K562 (cell line): ENCODE data around the gene PCF11. TPM values are rescaled to one million over a fixed set of nuclear protein-coding genes. Genes with fewer than 3 reads are reported as not detected.
A peak's percentile ranks its signal among the peaks of the same experiment; 100 is the strongest.

Source experiments
- JUNB ChIP-seq: fragments of 450-650 bp; formaldehyde crosslinking; conservative IDR thresholded peaks from 2 replicates; pipeline ENCODE4 v1.4.0; 2020; ENCODE audit warnings: mild to moderate bottlenecking
- KDM5B ChIP-seq: fragments of 200-600 bp; sonication (generic); IDR thresholded peaks from 2 replicates; pipeline ENCODE4 v1.6.1; 2012; ENCODE audit warnings: low read depth, mild to moderate bottlenecking, moderate library complexity, low read length, control low read depth, inconsistent platforms; ENCODE audit not compliant: insufficient replicate concordance
- MYBL2 ChIP-seq, 2 experiments: fragments of 450-650 bp in 1 of 2; sonication (generic) in 1 of 2; formaldehyde crosslinking in 1 of 2; IDR thresholded peaks; 2 replicates each; pipeline versions ENCODE4 v1.6.1 to v1.8.1; 2017 to 2022; ENCODE audit warnings: borderline replicate concordance in 1 of 2, inconsistent platforms in 1 of 2, low read depth in 1 of 2, mild to moderate bottlenecking in 1 of 2, missing genetic modification reagents in 1 of 2, moderate library complexity in 1 of 2
- OTX1 ChIP-seq: fragments of 450-650 bp; formaldehyde crosslinking; IDR thresholded peaks from 2 replicates; pipeline ENCODE4 v1.4.0; 2022; ENCODE audit warnings: mild to moderate bottlenecking
- SIN3B ChIP-seq: fragments of 450-650 bp; IDR thresholded peaks from 2 replicates; pipeline ENCODE4 v1.6.1; 2017; ENCODE audit warnings: low read depth, mild to moderate bottlenecking, moderate library complexity
- SNIP1 ChIP-seq: fragments of 450-650 bp; IDR thresholded peaks from 2 replicates; pipeline ENCODE4 v1.7.1; 2017; ENCODE audit warnings: low read depth, mild to moderate bottlenecking
- ZNF707 ChIP-seq: fragments of 250-450 bp; sonication (Bioruptor Pico); conservative IDR thresholded peaks from 2 replicates; pipeline ENCODE4 v1.8.0; 2022; ENCODE audit warnings: inconsistent platforms, mild to moderate bottlenecking, moderate library complexity
- ZNF766 ChIP-seq: fragments of 200-800 bp; sonication (Bioruptor generic); conservative IDR thresholded peaks from 2 replicates; pipeline ENCODE4 v1.6.1; 2016; ENCODE audit warnings: missing genetic modification characterization, missing compliant biosample characterization
- polyA plus RNA-seq, 8 experiments: library from polyadenylated mRNA; depleted of rRNA in 4 of 8; stranded (reverse) in 5 of 8; unstranded in 3 of 8; fragments of >200 nt; fragmentation: Nextera tagmentation in 2 of 8; fragmentation: Illumina TruSeq in 1 of 8; extraction: Ambion mirVana in 2 of 8; extraction: Trizol in 1 of 8; gene quantifications; 2 replicates each; pipeline versions ENCODE4 v1.2.1 to v1.2.3, GENCODE V29; 2011 to 2014; ENCODE audit warnings: inconsistent platforms in 1 of 8, missing spikeins in 1 of 8
- total RNA-seq, 7 experiments: library from RNA; depleted of rRNA in 6 of 7; stranded (reverse); fragments of >200 nt in 6 of 7; fragmentation: Illumina TruSeq in 2 of 7; extraction: Trizol in 2 of 7; gene quantifications; 2 replicates each; pipeline versions ENCODE4 v1.2.1 to v1.2.3, GENCODE V29; 2011 to 2021; ENCODE audit warnings: low replicate concordance in 1 of 7
- TF ChIP-seq, protein P1 (sequence below): IDR thresholded peaks from 3 replicates; pipeline ENCODE4 v1.6.1; 2011; ENCODE audit warnings: borderline replicate concordance, mild to moderate bottlenecking, moderate library complexity; ENCODE audit not compliant: insufficient read length; ENCODE audit errors: extremely low read depth
- TF ChIP-seq, protein P2 (sequence below), 2 experiments: fragments of 450-650 bp; IDR thresholded peaks; 2 replicates each; pipeline ENCODE4 v1.6.1; 2016; ENCODE audit warnings: mild to moderate bottlenecking in 2 of 2, borderline replicate concordance in 1 of 2, low read depth in 1 of 2, moderate library complexity in 1 of 2
- TF ChIP-seq, protein P3 (sequence below): fragments of 250-450 bp; sonication (Bioruptor Pico); IDR thresholded peaks from 2 replicates; pipeline ENCODE4 v1.8.0; 2022; ENCODE audit warnings: moderate library complexity, mild to moderate bottlenecking, inconsistent platforms

The PCF11 gene
- total and polyA plus RNA-seq, 9 of the 15 experiments (the other 6 are each of a cell fraction or from before 2014, with no cell fraction given), result 9.3 to 91.6 (median 54.4) TPM

DNA sequence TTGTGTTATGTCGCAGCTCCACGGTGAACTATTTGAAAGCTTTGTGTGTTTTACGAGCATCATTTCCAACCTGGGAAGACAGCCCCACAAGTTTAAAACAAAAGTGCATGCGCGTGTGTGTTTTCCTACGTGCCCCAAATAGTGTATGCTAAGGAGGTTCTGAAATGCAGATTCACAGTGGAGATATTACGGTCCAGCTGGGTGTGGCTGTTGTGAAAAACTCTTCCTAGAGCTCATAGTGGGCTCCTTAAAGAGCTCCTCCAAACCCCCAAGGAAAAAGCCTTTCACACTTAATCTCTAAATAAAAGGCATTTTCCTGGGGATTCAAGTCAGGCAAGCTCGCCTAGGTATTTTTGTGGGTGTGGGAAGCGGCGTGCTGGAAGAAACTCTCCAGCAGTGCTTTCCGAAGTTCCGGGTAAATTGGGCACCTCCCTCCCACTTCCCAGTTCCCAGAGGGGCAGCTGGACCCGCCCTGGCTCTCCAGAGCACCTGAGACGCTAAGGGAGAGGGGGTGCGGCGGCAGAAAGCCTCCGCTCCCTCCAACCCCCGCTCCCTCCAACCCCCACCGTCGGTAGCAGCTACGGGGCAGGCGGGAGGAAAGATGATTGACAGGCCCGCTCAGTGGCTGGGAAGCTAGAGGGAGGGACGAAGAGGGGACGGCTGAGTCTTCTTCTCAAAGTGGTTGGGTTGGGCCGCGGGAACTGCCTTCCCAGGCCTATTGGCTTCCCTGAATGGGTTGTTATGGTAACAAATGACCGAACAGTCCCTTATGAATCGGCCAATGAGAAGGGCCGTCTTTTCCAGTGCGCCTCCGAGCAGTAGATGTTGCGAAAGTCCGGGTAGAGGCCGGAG is 561 bp upstream of the PCF11 start (continued):
- TF ChIP-seq, protein P1, sequence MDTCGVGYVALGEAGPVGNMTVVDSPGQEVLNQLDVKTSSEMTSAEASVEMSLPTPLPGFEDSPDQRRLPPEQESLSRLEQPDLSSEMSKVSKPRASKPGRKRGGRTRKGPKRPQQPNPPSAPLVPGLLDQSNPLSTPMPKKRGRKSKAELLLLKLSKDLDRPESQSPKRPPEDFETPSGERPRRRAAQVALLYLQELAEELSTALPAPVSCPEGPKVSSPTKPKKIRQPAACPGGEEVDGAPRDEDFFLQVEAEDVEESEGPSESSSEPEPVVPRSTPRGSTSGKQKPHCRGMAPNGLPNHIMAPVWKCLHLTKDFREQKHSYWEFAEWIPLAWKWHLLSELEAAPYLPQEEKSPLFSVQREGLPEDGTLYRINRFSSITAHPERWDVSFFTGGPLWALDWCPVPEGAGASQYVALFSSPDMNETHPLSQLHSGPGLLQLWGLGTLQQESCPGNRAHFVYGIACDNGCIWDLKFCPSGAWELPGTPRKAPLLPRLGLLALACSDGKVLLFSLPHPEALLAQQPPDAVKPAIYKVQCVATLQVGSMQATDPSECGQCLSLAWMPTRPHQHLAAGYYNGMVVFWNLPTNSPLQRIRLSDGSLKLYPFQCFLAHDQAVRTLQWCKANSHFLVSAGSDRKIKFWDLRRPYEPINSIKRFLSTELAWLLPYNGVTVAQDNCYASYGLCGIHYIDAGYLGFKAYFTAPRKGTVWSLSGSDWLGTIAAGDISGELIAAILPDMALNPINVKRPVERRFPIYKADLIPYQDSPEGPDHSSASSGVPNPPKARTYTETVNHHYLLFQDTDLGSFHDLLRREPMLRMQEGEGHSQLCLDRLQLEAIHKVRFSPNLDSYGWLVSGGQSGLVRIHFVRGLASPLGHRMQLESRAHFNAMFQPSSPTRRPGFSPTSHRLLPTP, result no peak
- TF ChIP-seq SIN3B, result no peak
- TF ChIP-seq MYBL2 (IDR thresholded peaks at IDR 0.05; ENCODE audit: low read depth), result peak; percentile 54; the same call in 1 of the 2 replicates
- no peak for TF ChIP-seq MYBL2 (CRISPR knock-in tag; IDR thresholded peaks at IDR 0.05; ENCODE audit: borderline replicate concordance)
- peak; percentile 80 for TF ChIP-seq KDM5B
- no peak for TF ChIP-seq ZNF707 (CRISPR knock-in tag)
- TF ChIP-seq, protein P2, sequence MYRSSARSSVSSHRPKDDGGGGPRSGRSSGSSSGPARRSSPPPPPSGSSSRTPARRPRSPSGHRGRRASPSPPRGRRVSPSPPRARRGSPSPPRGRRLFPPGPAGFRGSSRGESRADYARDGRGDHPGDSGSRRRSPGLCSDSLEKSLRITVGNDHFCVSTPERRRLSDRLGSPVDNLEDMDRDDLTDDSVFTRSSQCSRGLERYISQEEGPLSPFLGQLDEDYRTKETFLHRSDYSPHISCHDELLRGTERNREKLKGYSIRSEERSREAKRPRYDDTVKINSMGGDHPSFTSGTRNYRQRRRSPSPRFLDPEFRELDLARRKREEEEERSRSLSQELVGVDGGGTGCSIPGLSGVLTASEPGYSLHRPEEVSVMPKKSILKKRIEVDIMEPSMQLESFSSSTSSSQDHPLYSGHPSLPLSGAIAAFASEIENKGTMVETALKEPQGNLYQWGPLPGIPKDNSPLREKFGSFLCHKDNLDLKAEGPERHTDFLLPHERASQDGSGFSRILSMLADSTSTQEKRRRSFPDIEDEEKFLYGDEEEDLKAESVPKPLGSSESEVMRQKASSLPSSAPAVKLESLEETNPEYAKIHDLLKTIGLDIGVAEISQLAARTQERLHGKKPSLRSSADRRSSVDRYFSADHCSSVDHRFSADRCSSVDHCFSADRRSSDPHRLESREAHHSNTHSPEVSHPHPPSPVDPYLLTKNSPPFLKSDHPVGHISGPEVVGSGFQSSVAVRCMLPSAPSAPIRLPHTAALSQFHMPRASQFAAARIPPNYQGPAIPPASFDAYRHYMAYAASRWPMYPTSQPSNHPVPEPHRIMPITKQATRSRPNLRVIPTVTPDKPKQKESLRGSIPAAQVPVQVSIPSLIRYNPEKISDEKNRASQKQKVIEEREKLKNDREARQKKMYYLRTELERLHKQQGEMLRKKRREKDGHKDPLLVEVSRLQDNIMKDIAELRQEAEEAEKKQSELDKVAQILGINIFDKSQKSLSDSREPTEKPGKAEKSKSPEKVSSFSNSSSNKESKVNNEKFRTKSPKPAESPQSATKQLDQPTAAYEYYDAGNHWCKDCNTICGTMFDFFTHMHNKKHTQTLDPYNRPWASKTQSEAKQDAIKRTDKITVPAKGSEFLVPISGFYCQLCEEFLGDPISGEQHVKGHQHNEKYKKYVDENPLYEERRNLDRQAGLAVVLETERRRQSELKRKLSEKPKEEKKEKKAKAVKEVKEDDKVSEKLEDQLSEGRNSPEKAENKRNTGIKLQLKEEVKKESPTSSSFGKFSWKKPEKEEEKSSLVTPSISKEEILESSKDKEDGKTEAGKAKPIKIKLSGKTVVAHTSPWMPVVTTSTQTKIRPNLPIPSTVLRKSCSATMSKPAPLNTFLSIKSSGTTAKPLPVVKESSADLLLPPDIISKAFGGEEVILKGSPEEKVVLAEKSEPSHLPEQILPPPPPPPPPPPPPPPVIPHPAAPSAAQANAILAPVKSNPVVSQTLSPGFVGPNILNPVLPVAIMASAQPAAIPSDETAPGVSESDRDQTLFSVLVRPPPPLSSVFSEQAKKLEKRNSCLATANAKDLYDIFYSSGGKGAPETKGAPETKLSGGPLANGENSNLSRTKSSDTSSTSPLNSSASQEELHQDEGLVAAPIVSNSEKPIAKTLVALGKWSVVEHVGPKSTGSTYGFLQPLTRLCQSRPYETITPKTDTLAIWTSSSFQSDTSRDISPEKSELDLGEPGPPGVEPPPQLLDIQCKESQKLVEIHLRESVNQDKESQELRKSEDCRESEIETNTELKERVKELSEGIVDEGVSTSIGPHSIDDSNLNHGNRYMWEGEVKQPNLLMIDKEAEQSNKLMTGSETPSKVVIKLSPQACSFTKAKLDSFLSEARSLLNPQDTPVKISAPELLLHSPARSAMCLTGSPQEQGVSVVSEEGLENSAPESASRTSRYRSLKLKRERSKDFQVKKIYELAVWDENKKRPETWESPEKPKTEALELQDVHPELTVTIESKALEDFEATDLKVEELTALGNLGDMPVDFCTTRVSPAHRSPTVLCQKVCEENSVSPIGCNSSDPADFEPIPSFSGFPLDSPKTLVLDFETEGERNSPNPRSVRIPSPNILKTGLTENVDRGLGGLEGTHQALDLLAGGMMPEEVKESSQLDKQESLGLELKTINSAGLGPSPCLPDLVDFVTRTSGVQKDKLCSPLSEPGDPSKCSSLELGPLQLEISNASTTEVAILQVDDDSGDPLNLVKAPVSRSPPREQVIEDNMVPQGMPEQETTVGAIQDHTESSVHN (IDR thresholded peaks at IDR 0.05; ENCODE audit: borderline replicate concordance in 1 of 2, low read depth in 1 of 2), result 0 out of 4 replicates have a peak, but pooled peaks of 1 of the 2 experiments have one; percentile 21
- no peak for TF ChIP-seq OTX1 (CRISPR knock-in tag)
- peak; percentile 85 for TF ChIP-seq ZNF766
- TF ChIP-seq, protein P3, sequence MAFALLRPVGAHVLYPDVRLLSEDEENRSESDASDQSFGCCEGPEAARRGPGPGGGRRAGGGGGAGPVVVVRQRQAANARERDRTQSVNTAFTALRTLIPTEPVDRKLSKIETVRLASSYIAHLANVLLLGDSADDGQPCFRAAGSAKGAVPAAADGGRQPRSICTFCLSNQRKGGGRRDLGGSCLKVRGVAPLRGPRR (CRISPR knock-in tag), result no peak
- TF ChIP-seq JUNB (CRISPR knock-in tag), result no peak
- TF ChIP-seq SNIP1, result no peak
